ENCODE results near the gene KIF19. TPM values are rescaled to one million over a fixed set of nuclear protein-coding genes. Genes with fewer than 3 reads are reported as not detected.

The KIF19 gene
- total RNA-seq, 1 experiment from 2014 or later: 0.15 TPM

DNA sequence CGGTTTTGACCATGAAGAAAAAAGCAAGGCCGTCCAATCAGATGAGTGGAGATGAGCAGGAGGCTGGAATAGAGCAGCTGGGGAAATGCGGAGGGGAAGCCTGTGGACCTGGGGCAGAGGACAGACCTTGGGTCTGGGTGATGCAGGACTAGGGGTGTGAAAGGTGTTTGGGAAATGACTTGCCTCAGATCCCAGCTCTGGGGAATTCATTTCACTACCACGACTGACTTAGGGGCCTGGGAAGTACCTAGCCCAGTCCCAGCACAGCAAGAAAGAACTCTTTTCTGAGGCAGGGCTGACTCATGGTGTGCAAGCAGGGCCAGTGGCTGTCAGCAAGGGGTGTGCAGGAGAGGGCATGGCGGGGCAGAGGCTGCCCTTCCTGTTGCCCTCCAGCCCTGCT lies 37.2 kb upstream of the KIF19 start:
- no peaks in the 10 kb centered on the region for H3K9me3 ChIP-seq (ENCODE audit: control insufficient read depth in 1 of 2, insufficient read depth in 1 of 2, low read depth in 1 of 2, low read length in 2 of 2)
- BruUV-seq (replicated peaks): no TSS peak
- H3K9ac ChIP-seq (ENCODE audit: low read length): no peak overlapping the region
- RAD21 ChIA-PET (ENCODE audit: low non-redundant PET in 1 of 2, low total read pairs in 2 of 2, uncharacterized antibody in 2 of 2, unreplicated experiment in 2 of 2): no interaction called here
- no peak overlapping the region for H3K4me3 ChIP-seq (replicated peaks in 1 of 2; ENCODE audit: low read depth in 1 of 2, low read length in 2 of 2)
- no peak for TF ChIP-seq ZFX (IDR thresholded peaks at IDR 0.05)
- ATAC-seq: no peak
- no peaks in the 10 kb centered on the region for H3K27me3 ChIP-seq (ENCODE audit: insufficient read depth, low read length)
- no peaks in the 10 kb centered on the region for H4K20me1 ChIP-seq (ENCODE audit: insufficient read depth)
- no peak overlapping the region for H2AFZ ChIP-seq (ENCODE audit: low read depth, low read length, poor library complexity, severe bottlenecking)
- intact Hi-C loops (cut with micrococcal nuclease): no loop called here
- no peaks in the 10 kb centered on the region for H3K9me2 ChIP-seq (ENCODE audit: insufficient read depth)
- CTCF ChIA-PET: interaction anchor here (1.1 kb wide), 2 partner anchors 8 to 12 kb away, joined by 3 read pairs; no protein-coding TSS in a partner anchor
- H3K79me2 ChIP-seq (ENCODE audit: insufficient read depth, low read length): no peaks in the 10 kb centered on the region
- no peaks in the 10 kb centered on the region for H3K4me1 ChIP-seq (ENCODE audit: control insufficient read depth in 1 of 2, insufficient read depth in 2 of 2, low read length in 2 of 2)
- H3K36me3 ChIP-seq (ENCODE audit: control insufficient read depth in 1 of 2, insufficient read depth in 2 of 2, low read length in 2 of 2): no peaks in the 10 kb centered on the region
- no peak for DNase-seq (ENCODE audit: low read depth, low spot score)
- POLR2A ChIA-PET: no interaction called here
- H3K27ac ChIP-seq (ENCODE audit: low read depth, low read length): no peak overlapping the region
- H3K4me2 ChIP-seq (ENCODE audit: low read length): no peak overlapping the region

GRCh38 chr17:74289688-74290087 lies 36.3 kb upstream of the KIF19 start:
- Histone ChIP-seq H3K4me1 (ENCODE audit: control insufficient read depth in 1 of 2, insufficient read depth in 2 of 2, low read length in 2 of 2) (no peaks in the 10 kb centered on the region), H2AFZ (ENCODE audit: low read depth, low read length, poor library complexity, severe bottlenecking) (no peak overlapping the region), H3K36me3 (ENCODE audit: control insufficient read depth in 1 of 2, insufficient read depth in 2 of 2, low read length in 2 of 2) (no peaks in the 10 kb centered on the region), H3K27me3 (ENCODE audit: insufficient read depth, low read length) (no peaks in the 10 kb centered on the region), H3K4me2 (ENCODE audit: low read length) (no peak overlapping the region), H3K27ac (ENCODE audit: low read depth, low read length) (no peak overlapping the region), H4K20me1 (ENCODE audit: insufficient read depth) (no peaks in the 10 kb centered on the region), H3K9me3 (ENCODE audit: control insufficient read depth in 1 of 2, insufficient read depth in 1 of 2, low read depth in 1 of 2, low read length in 2 of 2) (no peaks in the 10 kb centered on the region), H3K9me2 (ENCODE audit: insufficient read depth) (no peaks in the 10 kb centered on the region), H3K4me3 (replicated peaks in 1 of 2; ENCODE audit: low read depth in 1 of 2, low read length in 2 of 2) (no peak overlapping the region), H3K9ac (ENCODE audit: low read length) (no peak overlapping the region), H3K79me2 (ENCODE audit: insufficient read depth, low read length) (no peaks in the 10 kb centered on the region)
- ChIA-PET CTCF (no interaction called here), RAD21 (ENCODE audit: low non-redundant PET in 1 of 2, low total read pairs in 2 of 2, uncharacterized antibody in 2 of 2, unreplicated experiment in 2 of 2) (no interaction called here), POLR2A (no interaction called here)
- TF ChIP-seq TCF7L2 (IDR thresholded peaks at IDR 0.05; ENCODE audit: borderline replicate concordance, extremely low read depth, insufficient read depth, insufficient read length) (no peak), ZNF274 (IDR thresholded peaks at IDR 0.05; ENCODE audit: low read depth, low read length) (no peak)
- TF ChIP-seq, protein P1, sequence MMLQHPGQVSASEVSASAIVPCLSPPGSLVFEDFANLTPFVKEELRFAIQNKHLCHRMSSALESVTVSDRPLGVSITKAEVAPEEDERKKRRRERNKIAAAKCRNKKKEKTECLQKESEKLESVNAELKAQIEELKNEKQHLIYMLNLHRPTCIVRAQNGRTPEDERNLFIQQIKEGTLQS (IDR thresholded peaks at IDR 0.05): no peak
- BruUV-seq (replicated peaks): no TSS peak
- DNase-seq (ENCODE audit: low read depth, low spot score) (no peak), ATAC-seq (no peak)
- intact Hi-C loops (cut with micrococcal nuclease): no loop called here
